ENCODE results near the gene MBP. TPM values are rescaled to one million over a fixed set of nuclear protein-coding genes. Genes with fewer than 3 reads are reported as not detected.

The MBP gene
- total and polyA plus RNA-seq, 2 of the 4 experiments (the other 2 are of a cell fraction) = 0.72 to 0.90 TPM

DNA sequence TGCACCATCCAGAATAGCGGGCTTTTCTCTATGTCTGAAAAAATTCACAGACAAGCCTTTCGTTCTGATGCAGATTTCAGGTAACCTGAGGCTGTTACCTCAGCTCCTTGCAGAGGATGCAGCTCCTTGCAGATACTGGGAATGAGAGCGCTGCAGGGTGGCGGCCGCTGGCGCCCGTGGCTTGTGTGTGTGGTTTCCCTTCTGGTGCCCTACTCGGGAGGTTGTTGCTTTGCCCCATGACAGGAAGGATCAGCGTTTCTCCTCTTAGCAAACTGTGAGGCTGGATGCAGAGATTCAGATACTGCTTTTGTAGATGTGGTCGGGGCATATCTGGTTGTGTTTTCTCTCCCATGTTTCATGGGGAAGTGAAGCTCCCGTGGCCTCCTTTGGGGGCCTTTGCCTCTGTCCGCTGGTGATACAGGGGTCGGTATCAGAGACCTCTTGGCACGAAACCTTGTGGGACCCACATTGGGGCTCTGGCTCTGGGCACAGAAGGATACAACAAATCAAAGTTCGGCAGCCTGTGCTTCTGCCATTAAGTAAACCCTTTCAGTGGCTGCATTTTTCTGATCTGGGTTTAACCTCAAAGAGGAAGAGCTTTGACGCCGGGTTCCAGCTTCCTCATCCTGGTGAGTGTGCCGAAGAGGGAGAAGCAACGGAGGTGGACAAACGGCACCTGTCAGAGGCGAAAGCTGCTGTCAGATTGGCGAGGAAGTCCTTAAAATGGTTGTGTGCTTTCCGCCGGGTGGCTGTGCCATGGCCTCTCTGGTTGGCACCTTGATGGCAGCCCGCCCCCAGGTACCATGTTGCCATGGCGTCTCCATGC, 127.8 kb downstream of the MBP start:
- intact Hi-C loops (cut with micrococcal nuclease) (no loop called here), in situ Hi-C loops (cut with MboI; ENCODE audit: low sequenced_read_pairs) (loop anchor here (5.0 kb wide), 1 partner anchor 203 kb away; no protein-coding TSS in a partner anchor)
- H3K4ac ChIP-seq (ENCODE audit: low read depth, low read length) = no peak overlapping the region

More for the DNA sequence above, 127.8 kb downstream of the MBP start:
- BruUV-seq (replicated peaks) = no TSS peak
- Histone ChIP-seq H3K9me3 (ENCODE audit: control insufficient read depth, insufficient read depth, low read length) (no peaks in the 10 kb centered on the region), H3K27ac (ENCODE audit: insufficient read depth, low read length) (no peak overlapping the region), H4K5ac (ENCODE audit: low read depth, low read length) (no peak overlapping the region), H4K20me1 (ENCODE audit: insufficient read depth, low read length) (no peaks in the 10 kb centered on the region), H3K36me3 (ENCODE audit: control insufficient read depth, insufficient read depth, low read length) (no peaks in the 10 kb centered on the region), H4K91ac (ENCODE audit: insufficient read depth, low read depth, low read length) (no peak overlapping the region), H3K56ac (ENCODE audit: extremely low read depth, insufficient read depth, low read length) (no peak overlapping the region), H2BK120ac (ENCODE audit: low read depth, low read length) (no peak overlapping the region), H2BK15ac (ENCODE audit: low read depth, low read length) (no peak overlapping the region), H3K9me1 (ENCODE audit: insufficient read depth, low read length) (no peaks in the 10 kb centered on the region), H3K27me3 (ENCODE audit: control insufficient read depth, insufficient read depth, low read length) (peaks cover 7% of the 10 kb centered on the region), H2AFZ (replicated peaks; ENCODE audit: low read length, poor library complexity) (peak overlapping the region; percentile 26), H3K4me2 (ENCODE audit: low read depth, low read length) (no peak overlapping the region), H3K9ac (ENCODE audit: low read depth, low read length) (no peak overlapping the region), H2BK5ac (ENCODE audit: low read depth, low read length, poor library complexity, severe bottlenecking) (no peak overlapping the region), H2BK20ac (ENCODE audit: low read depth, low read length) (no peak overlapping the region), H3K4me1 (ENCODE audit: control insufficient read depth, insufficient read depth, low read length) (peaks cover 2% of the 10 kb centered on the region; the same call in 1 of the 2 replicates), H3K23ac (ENCODE audit: low read depth, low read length) (no peak overlapping the region), H3K14ac (replicated peaks; ENCODE audit: low read depth, low read length) (no peak overlapping the region), H3K18ac (ENCODE audit: low read depth, low read length) (no peak overlapping the region), H3K79me1 (ENCODE audit: low read depth in 1 of 2, low read length in 2 of 2) (no peaks in the 10 kb centered on the region), H2AK5ac (ENCODE audit: low read depth, low read length) (no peak overlapping the region), H3K4me3 (ENCODE audit: insufficient read depth, low read depth, low read length) (no peak overlapping the region), H2AK9ac (replicated peaks; ENCODE audit: low read depth, low read length, poor library complexity) (peak overlapping the region; percentile 15), H4K8ac (ENCODE audit: low read depth in 2 of 2, low read length in 2 of 2) (no peak overlapping the region)
- DNase-seq = no peak
- WGBS, 2 experiments (ENCODE audit: extremely low coverage in 2 of 2, insufficient read length in 1 of 2) = 81% methylated on average over 7 of the region's 26 CpGs; no CpG with 5 or more reads in 1 of the 2 experiments
- no peak for TF ChIP-seq RFX5 (IDR thresholded peaks at IDR 0.05; ENCODE audit: low read depth, low read length)
- no peak for TF ChIP-seq POLR2A (IDR thresholded peaks at IDR 0.05; ENCODE audit: low read depth, low read length)
- TF ChIP-seq RCOR1 (IDR thresholded peaks at IDR 0.05; ENCODE audit: insufficient replicate concordance, low read length) = no peak
- TF ChIP-seq RAD21 (IDR thresholded peaks at IDR 0.05; ENCODE audit: low read length) = no peak
- TF ChIP-seq, protein P1, sequence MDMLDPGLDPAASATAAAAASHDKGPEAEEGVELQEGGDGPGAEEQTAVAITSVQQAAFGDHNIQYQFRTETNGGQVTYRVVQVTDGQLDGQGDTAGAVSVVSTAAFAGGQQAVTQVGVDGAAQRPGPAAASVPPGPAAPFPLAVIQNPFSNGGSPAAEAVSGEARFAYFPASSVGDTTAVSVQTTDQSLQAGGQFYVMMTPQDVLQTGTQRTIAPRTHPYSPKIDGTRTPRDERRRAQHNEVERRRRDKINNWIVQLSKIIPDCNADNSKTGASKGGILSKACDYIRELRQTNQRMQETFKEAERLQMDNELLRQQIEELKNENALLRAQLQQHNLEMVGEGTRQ (IDR thresholded peaks at IDR 0.05; ENCODE audit: low read depth, low read length) = no peak
- TF ChIP-seq BHLHE40 (IDR thresholded peaks at IDR 0.05; ENCODE audit: low read depth, low read length) = no peak
- ChIA-PET POLR2A (ENCODE audit: unreplicated experiment) (no interaction called here), CTCF (interaction anchor here (1.2 to 1.7 kb wide), 2 partner anchors 59 to 207 kb away, joined by 3 to 7 read pairs; no protein-coding TSS in a partner anchor)
- ATAC-seq (ENCODE audit: low read depth) = no peak
- dilution Hi-C loops (cut with HindIII; ENCODE audit: low sequenced_read_pairs, unreplicated experiment) = no loop called here

All from IMR-90 (cell line).